Fibroblast of lung (primary cell): ENCODE data around the gene ILF2.

Source experiments
- EZH2 ChIP-seq: IDR thresholded peaks from 2 replicates; pipeline ENCODE4 v1.5.1; 2012; ENCODE audit warnings: low read length, control low read depth, mild to moderate bottlenecking; ENCODE audit errors: missing control alignments
- TF ChIP-seq, protein P1 (sequence below), 2 donors: IDR thresholded peaks in 1 of 2; conservative IDR thresholded peaks in 1 of 2; 1 replicate in 1 of 2; 2 replicates in 1 of 2; pipeline ENCODE4 v1.5.1; 2011 to 2012; ENCODE audit warnings: low read length in 2 of 2, control low read depth in 1 of 2, inconsistent platforms in 1 of 2, low read depth in 1 of 2, mild to moderate bottlenecking in 1 of 2

GRCh38 chr1:153670859-153671627 is at the start of gene ILF2:
- TF ChIP-seq, protein P1, sequence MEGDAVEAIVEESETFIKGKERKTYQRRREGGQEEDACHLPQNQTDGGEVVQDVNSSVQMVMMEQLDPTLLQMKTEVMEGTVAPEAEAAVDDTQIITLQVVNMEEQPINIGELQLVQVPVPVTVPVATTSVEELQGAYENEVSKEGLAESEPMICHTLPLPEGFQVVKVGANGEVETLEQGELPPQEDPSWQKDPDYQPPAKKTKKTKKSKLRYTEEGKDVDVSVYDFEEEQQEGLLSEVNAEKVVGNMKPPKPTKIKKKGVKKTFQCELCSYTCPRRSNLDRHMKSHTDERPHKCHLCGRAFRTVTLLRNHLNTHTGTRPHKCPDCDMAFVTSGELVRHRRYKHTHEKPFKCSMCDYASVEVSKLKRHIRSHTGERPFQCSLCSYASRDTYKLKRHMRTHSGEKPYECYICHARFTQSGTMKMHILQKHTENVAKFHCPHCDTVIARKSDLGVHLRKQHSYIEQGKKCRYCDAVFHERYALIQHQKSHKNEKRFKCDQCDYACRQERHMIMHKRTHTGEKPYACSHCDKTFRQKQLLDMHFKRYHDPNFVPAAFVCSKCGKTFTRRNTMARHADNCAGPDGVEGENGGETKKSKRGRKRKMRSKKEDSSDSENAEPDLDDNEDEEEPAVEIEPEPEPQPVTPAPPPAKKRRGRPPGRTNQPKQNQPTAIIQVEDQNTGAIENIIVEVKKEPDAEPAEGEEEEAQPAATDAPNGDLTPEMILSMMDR (conservative IDR thresholded peaks at IDR 0.05 in 1 of 2, IDR thresholded peaks at IDR 0.05 in 1 of 2; ENCODE audit: low read depth in 1 of 2, low read length in 2 of 2) = peak; percentile 17 to 25
- TF ChIP-seq EZH2 = no peak
